ENCODE data around the gene MAPRE2. TPM values are rescaled to one million over a fixed set of nuclear protein-coding genes. Genes with fewer than 3 reads are reported as not detected.

Gene MAPRE2
- total RNA-seq, 1 experiment from 2014 or later: 16.4 TPM

DNA sequence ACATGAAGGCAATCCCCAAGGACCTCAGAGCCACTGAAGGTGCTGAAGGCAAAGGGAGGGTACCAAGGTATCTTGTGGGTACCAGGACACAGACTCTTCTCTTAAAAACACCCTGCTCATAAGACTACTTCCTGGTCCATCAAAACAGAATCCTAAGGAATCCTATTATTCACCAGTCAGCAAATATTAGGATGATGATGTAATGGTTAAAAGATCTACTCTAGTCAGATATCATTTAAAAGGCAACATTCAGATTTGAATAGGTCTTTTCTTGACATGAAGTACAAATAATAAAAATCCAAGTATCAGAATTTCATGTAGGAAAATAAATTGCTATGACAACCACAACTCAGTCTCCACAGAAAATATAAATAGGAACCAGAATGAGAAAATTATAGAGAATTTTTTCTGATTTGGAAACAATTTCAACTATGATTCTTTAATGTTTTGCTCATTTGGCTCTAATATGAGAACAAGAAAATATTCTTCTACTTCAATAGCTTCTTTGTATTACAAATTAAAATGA, 121.9 kb downstream of the MAPRE2 start:
- CTCF ChIA-PET: no interaction called here
- intact Hi-C loops (cut with micrococcal nuclease; ENCODE audit: unreplicated experiment): no loop called here
- POLR2A ChIA-PET (ENCODE audit: low non-redundant PET): no interaction called here

GRCh38 chr18:35163721-35164120, 122.5 kb downstream of the MAPRE2 start:
- BruUV-seq (replicated peaks): no TSS peak
- Histone ChIP-seq H3K27me3 (replicated peaks; ENCODE audit: insufficient read depth, low read depth, low read length, poor library complexity) (no peaks in the 10 kb centered on the region), H3K27ac (ENCODE audit: low read depth, low read length, poor library complexity, severe bottlenecking) (no peak overlapping the region), H3K4me1 (ENCODE audit: insufficient read depth, low read length, poor library complexity, severe bottlenecking) (no peaks in the 10 kb centered on the region), H3K4me3 (ENCODE audit: low read depth, low read length, poor library complexity, severe bottlenecking) (no peak overlapping the region), H3K36me3 (ENCODE audit: insufficient read depth, low read length, poor library complexity, severe bottlenecking) (no peaks in the 10 kb centered on the region), H3K9me3 (ENCODE audit: low read depth, low read length, poor library complexity, severe bottlenecking) (no peaks in the 10 kb centered on the region)
- no peak for DNase-seq (ENCODE audit: low spot score)
- intact Hi-C loops (cut with micrococcal nuclease; ENCODE audit: unreplicated experiment): no loop called here
- ChIA-PET POLR2A (ENCODE audit: low non-redundant PET) (no interaction called here), CTCF (no interaction called here)
- no peak for TF ChIP-seq EZH2 (IDR thresholded peaks at IDR 0.05; ENCODE audit: borderline replicate concordance, low read depth, low read length, poor library complexity, severe bottlenecking)
- TF ChIP-seq CTCF (conservative IDR thresholded peaks at IDR 0.05; ENCODE audit: low read depth, low read length): no peak

More for the DNA sequence above, 121.9 kb downstream of the MAPRE2 start:
- no peak overlapping the region for H3K4me3 ChIP-seq (ENCODE audit: low read depth, low read length, poor library complexity, severe bottlenecking)
- H3K4me1 ChIP-seq (ENCODE audit: insufficient read depth, low read length, poor library complexity, severe bottlenecking): no peaks in the 10 kb centered on the region
- no peak for TF ChIP-seq CTCF (conservative IDR thresholded peaks at IDR 0.05; ENCODE audit: low read depth, low read length)
- no peak for TF ChIP-seq EZH2 (IDR thresholded peaks at IDR 0.05; ENCODE audit: borderline replicate concordance, low read depth, low read length, poor library complexity, severe bottlenecking)
- no peak for DNase-seq (ENCODE audit: low spot score)
- no peak overlapping the region for H3K27ac ChIP-seq (ENCODE audit: low read depth, low read length, poor library complexity, severe bottlenecking)
- no peaks in the 10 kb centered on the region for H3K9me3 ChIP-seq (ENCODE audit: low read depth, low read length, poor library complexity, severe bottlenecking)
- H3K27me3 ChIP-seq (replicated peaks; ENCODE audit: insufficient read depth, low read depth, low read length, poor library complexity): no peaks in the 10 kb centered on the region
- no peaks in the 10 kb centered on the region for H3K36me3 ChIP-seq (ENCODE audit: insufficient read depth, low read length, poor library complexity, severe bottlenecking)
- BruUV-seq (replicated peaks): no TSS peak

DNA sequence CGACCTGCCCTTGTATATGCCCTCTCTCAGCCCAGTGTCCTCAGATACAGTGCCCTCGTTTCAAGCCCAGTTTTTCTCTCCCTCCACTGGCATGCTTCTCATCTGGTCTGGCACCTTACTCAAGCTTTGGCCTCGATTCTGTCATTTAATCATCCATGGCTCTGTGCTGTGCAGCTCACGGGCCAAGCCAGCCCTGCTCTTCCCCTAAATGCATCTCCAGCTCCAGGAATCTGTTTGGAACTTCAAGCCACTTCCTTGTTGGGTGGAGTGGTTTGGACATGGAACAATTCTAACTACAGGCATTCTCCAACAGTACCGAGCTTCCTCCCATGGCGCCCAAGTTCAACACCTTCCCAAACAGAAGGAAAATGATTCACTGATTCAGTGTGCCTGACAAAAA, 122.9 kb downstream of the MAPRE2 start:
- intact Hi-C loops (cut with micrococcal nuclease; ENCODE audit: unreplicated experiment): no loop called here
- no peaks in the 10 kb centered on the region for H3K27me3 ChIP-seq (replicated peaks; ENCODE audit: insufficient read depth, low read depth, low read length, poor library complexity)
- no peaks in the 10 kb centered on the region for H3K36me3 ChIP-seq (ENCODE audit: insufficient read depth, low read length, poor library complexity, severe bottlenecking)
- no peak overlapping the region for H3K27ac ChIP-seq (ENCODE audit: low read depth, low read length, poor library complexity, severe bottlenecking)
- DNase-seq (ENCODE audit: low spot score): no peak
- ChIA-PET POLR2A (ENCODE audit: low non-redundant PET) (no interaction called here), CTCF (no interaction called here)
- BruUV-seq (replicated peaks): no TSS peak
- TF ChIP-seq EZH2 (IDR thresholded peaks at IDR 0.05; ENCODE audit: borderline replicate concordance, low read depth, low read length, poor library complexity, severe bottlenecking) (no peak), CTCF (conservative IDR thresholded peaks at IDR 0.05; ENCODE audit: low read depth, low read length) (no peak)
- no peak overlapping the region for H3K4me3 ChIP-seq (ENCODE audit: low read depth, low read length, poor library complexity, severe bottlenecking)
- no peaks in the 10 kb centered on the region for H3K9me3 ChIP-seq (ENCODE audit: low read depth, low read length, poor library complexity, severe bottlenecking)
- no peaks in the 10 kb centered on the region for H3K4me1 ChIP-seq (ENCODE audit: insufficient read depth, low read length, poor library complexity, severe bottlenecking)
